HG02678 (cell line): Measurements from ENCODE around the gene MAD1L1.

ENCODE experiments used
- ATAC-seq: cut with Tn5 transposase; IDR thresholded peaks from one replicate; pipeline ENCODE4 v1.9.1; 2021; ENCODE audit warnings: mild to moderate bottlenecking, moderate library complexity; ENCODE audit not compliant: unreplicated experiment

The MAD1L1 gene

DNA sequence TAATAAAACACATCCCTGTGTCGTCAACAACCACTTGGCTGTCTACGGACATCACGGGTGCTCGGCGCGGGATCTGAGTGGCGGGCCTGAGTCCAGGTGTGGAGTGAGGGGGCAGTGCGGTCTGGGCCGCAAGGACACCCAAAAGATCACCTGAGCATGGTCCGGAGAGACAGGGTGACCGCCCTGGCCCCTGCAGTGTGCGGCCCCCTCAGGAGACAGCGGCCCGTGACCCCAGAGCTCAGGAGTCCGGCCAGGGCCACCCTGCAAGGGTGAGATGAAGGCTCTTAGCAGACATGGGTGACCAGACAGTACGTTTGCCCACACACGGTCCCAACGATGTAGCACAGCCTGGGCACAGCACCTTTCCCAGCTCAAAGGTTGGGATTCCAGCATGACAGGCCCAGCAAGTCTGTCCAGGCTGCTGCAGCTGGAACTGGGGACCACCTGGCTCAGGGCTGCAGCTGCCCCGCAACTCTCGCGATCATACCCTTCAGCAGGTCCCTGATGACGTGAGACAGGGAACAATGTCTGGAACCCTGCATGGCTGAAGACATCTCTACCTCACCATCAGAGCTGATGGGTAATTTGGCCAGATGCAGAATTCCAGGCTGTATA lies 324.9 kb downstream of the MAD1L1 start:
- no peak for ATAC-seq

GRCh38 chr7:1906988-1907745 lies 325.6 kb downstream of the MAD1L1 start:
- ATAC-seq: no peak

- no peak for ATAC-seq
Observed at GRCh38 chr7:1906087-1906830, 326.5 kb downstream of the MAD1L1 start.

GRCh38 chr7:1902231-1902855 lies 330.4 kb downstream of the MAD1L1 start:
- ATAC-seq: no peak

GRCh38 chr7:1901431-1902210 lies 331.1 kb downstream of the MAD1L1 start:
- no peak for ATAC-seq

GRCh38 chr7:1900847-1901246 lies 331.9 kb downstream of the MAD1L1 start:
- ATAC-seq: no peak

DNA sequence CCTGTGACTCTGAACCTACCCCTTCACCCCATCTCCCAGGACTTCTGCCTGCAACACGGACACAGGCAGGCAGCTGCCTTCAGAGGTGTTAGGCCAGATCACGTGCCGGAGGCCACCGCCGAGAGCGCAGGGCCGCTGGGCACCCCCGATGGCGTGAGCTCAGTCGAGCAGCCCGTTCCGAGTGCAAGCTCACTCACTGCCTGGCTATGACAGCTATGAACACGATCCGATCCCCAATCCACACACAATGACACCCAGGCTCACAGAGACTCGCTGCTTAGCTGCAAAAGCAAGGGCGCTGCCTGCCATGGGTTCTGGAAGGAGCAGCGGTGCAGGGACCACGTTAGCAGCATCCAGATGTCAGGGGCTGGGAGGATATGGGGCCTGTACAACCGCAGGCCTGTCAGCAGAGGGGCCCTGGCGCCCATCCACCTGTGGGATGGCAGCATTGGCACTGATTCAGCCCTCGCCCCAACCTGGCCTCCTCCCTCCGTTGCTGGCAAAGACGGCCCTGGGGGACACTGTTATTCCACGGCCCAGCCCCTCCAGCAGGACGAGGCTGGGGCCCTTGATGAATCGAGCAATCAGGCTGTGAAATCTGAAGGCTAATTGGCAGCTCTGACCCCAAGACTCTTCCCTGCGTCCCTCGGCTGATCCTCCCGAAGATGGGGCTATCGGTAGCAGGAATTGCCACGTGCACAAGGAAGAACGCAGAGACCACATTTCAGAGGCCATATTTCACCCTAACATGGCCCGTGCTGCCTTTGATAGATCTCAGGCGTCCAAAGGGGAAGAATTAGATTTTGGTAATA lies 332.6 kb downstream of the MAD1L1 start:
- no peak for ATAC-seq

DNA sequence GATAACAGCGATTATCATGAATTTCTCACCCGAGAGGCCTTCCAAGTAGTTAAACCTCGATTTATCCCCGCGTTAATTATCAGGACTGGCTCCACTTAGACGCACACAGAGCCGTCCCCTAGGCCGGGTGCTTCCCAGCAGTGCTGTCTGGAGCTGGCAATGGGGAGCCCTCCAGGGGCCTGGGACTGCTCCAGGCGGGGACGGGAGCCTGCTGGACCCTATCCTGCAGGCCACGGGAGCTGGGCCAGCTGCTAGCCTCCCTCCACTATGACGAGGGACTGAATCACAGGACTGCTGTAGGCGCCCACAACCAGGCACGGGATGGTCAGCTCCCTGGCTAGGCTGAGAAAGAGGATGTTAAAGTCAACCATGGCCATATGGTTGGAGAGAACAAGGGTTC lies 333.5 kb downstream of the MAD1L1 start:
- no peak for ATAC-seq

DNA sequence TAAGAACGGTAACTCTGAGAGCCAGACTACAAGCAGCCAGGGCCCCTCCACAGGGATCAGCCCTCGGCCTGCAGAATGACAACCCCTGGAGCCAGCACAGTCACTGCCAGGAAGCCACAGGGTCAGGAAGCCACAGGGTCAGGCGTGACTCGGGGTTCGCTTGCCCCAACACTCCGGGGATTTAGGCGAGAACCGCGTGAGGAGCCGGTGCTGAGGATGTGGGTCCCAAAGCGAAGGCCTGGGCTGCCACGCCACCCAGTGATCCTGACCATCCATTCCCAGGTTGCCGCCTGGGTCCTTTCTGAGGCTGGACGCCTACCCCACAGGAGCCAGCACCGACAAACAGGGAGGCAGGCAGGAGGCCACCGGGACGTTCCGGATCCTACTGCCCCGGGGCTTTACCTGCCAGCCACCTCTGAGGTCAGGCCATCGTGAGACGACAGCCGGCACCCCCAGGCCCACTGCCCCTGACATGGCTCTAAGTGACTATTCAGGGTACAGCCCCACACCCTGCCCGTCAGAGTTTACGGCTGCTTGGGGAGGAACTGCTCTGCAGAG lies 334.0 kb downstream of the MAD1L1 start:
- no peak for ATAC-seq

- ATAC-seq: no peak
Observed at GRCh38 chr7:1897861-1898627, 334.7 kb downstream of the MAD1L1 start.

GRCh38 chr7:1897076-1897860 lies 335.5 kb downstream of the MAD1L1 start:
- ATAC-seq: no peak

DNA sequence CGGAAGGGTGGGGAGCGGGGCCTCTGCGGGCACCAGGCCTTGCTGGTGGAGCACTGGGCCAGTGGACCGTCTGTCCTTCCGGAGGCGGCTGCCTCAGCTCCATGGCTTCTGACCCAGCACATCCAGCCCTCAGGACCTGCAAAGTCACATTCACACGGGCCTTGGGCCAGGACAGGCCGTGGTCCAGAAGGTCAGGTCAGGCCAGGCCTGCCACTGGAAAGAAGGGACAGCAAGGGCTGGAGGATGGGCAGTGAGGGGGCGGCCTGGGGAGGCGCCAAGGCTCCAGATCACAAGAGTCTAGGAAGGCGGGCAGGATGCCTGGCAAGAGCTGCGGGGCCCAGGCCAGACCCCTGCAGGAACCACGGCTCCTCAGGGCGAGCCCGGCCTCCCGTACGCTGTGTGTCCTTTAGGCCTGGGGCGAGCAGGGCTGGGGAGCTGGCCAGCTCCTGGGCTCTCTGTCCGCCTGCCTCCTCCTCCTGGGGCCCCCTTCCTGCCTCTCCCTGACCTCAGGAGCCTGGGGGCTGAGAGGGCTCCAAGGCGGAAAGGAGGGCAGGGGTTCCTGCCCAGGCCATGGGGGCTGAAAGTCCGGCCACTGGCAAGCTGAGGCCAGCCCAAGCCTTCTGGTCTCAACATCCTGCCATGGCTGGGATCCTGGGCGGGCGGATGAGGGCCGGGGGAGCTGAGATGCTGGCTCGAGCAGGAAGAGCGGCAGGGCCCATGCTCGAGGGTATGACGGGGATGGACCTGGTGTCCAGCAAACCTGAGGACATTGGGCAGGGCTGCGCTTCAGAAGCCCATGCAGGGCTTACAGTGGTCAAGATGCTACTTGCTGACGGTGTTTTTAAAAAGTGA lies 336.9 kb downstream of the MAD1L1 start:
- no peak for ATAC-seq

- ATAC-seq: no peak
Observed at GRCh38 chr7:1894906-1895663, 337.7 kb downstream of the MAD1L1 start.

- ATAC-seq: no peak
Observed at GRCh38 chr7:1894313-1894900, 338.3 kb downstream of the MAD1L1 start.

DNA sequence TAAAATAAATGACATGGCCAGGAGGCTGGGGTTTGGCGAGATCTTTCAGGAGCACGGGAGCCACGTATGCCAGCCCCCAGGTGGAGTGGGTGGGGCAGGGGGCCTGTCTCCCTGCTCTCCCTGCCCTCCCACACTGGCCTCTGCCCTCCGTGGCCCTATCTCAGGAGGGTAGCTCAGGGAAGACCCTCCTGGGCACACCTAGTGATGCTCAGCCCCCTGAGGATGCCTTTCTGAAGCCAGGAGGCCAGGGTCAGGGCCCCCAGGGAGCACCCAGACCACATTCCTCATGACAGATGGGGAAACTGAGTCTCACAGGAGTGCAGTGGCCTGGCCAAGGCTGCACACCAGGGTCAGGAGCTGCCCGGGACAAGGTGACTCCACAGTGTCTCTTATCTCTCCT lies 339.3 kb downstream of the MAD1L1 start:
- ATAC-seq: no peak

GRCh38 chr7:1893036-1893435 lies 339.7 kb downstream of the MAD1L1 start:
- ATAC-seq: no peak
